CD14-positive monocyte (primary cell): ENCODE data around the gene TMEM114. TPM values are rescaled to one million over a fixed set of nuclear protein-coding genes. Genes with fewer than 3 reads are reported as not detected.

ENCODE experiments used
- DNase-seq, 3 donors: peaks; one replicate each; pipeline ENCODE4 v3.0.0-alpha.2; 2011 to 2022
- H2AFZ ChIP-seq: 2 replicates; pipeline ENCODE4 v1.6.0; 2012; ENCODE audit warnings: mild to moderate bottlenecking, low read depth, low read length, inconsistent platforms; ENCODE audit not compliant: insufficient read depth, poor library complexity, severe bottlenecking
- H3K27ac ChIP-seq, 2 donors: 1 replicate in 1 of 2; 2 replicates in 1 of 2; pipeline ENCODE4 v1.5.1; 2012 to 2013; ENCODE audit warnings: low read length in 2 of 2, control low read depth in 1 of 2, inconsistent platforms in 1 of 2, low read depth in 1 of 2, mild to moderate bottlenecking in 1 of 2
- H3K27me3 ChIP-seq, 2 donors: one replicate each; pipeline versions ENCODE4 v1.6.0 to v1.6.1; 2011 to 2013; ENCODE audit warnings: low read length in 2 of 2; ENCODE audit not compliant: control insufficient read depth in 2 of 2, insufficient read depth in 2 of 2
- H3K36me3 ChIP-seq, 2 donors: replicated peaks in 1 of 2; 1 replicate in 1 of 2; 2 replicates in 1 of 2; pipeline versions ENCODE4 v1.5.1 to v1.6.1; 2012 to 2013; ENCODE audit warnings: low read length in 2 of 2, control low read depth in 1 of 2, inconsistent platforms in 1 of 2, mild to moderate bottlenecking in 1 of 2; ENCODE audit not compliant: insufficient read depth in 2 of 2, control insufficient read depth in 1 of 2
- H3K4me1 ChIP-seq, 2 donors: 1 replicate in 1 of 2; 2 replicates in 1 of 2; pipeline versions ENCODE4 v1.5.1 to v1.6.1; 2012 to 2013; ENCODE audit warnings: low read length in 2 of 2, control low read depth in 1 of 2, inconsistent platforms in 1 of 2, mild to moderate bottlenecking in 1 of 2, moderate library complexity in 1 of 2; ENCODE audit not compliant: insufficient read depth in 2 of 2, control insufficient read depth in 1 of 2
- H3K4me2 ChIP-seq: replicated peaks from 2 replicates; pipeline ENCODE3; 2012; ENCODE audit warnings: low read length, moderate library complexity, mild to moderate bottlenecking; ENCODE audit not compliant: poor library complexity, severe bottlenecking; ENCODE audit errors: extremely low read depth
- H3K4me3 ChIP-seq, 3 experiments: fragments of 200-600 bp in 1 of 3; sonication (generic) in 1 of 3; replicated peaks in 1 of 3; 1 replicate in 2 of 3; 2 replicates in 1 of 3; pipeline ENCODE4 v1.5.1; 2011 to 2013; ENCODE audit warnings: low read length in 3 of 3, mild to moderate bottlenecking in 3 of 3, control low read depth in 2 of 3, low read depth in 2 of 3, inconsistent platforms in 1 of 3, moderate library complexity in 1 of 3
- H3K79me2 ChIP-seq: 2 replicates; pipeline ENCODE4 v1.6.0; 2012; ENCODE audit warnings: mild to moderate bottlenecking, control low read depth, inconsistent platforms, low read length, moderate library complexity; ENCODE audit not compliant: insufficient read depth
- H3K9ac ChIP-seq: 2 replicates; pipeline ENCODE4 v1.6.0; 2017; ENCODE audit warnings: low read length, mild to moderate bottlenecking; ENCODE audit not compliant: insufficient read depth, poor library complexity, severe bottlenecking
- H3K9me3 ChIP-seq, 2 donors: replicated peaks in 1 of 2; 1 replicate in 1 of 2; 2 replicates in 1 of 2; pipeline versions ENCODE4 v1.5.1 to v1.6.1; 2012 to 2013; ENCODE audit warnings: low read length in 2 of 2, control low read depth in 1 of 2; ENCODE audit not compliant: control insufficient read depth in 1 of 2, insufficient read depth in 1 of 2
- H4K20me1 ChIP-seq: 2 replicates; pipeline ENCODE4 v1.6.0; 2012; ENCODE audit warnings: mild to moderate bottlenecking, low read length, control low read depth, moderate library complexity; ENCODE audit not compliant: insufficient read depth
- H3K27ac Mint-ChIP-seq, 7 donors: one replicate each; pipeline ENCODE4 v1.8.0; 2020; ENCODE audit warnings: mild to moderate bottlenecking in 7 of 7, mixed read lengths in 7 of 7, moderate library complexity in 6 of 7, inconsistent platforms in 2 of 7
- H3K27me3 Mint-ChIP-seq, 3 donors: one replicate each; pipeline ENCODE4 v1.8.0; 2021 to 2022; ENCODE audit warnings: low read depth in 3 of 3, mild to moderate bottlenecking in 3 of 3, mixed read lengths in 3 of 3, moderate library complexity in 3 of 3, inconsistent platforms in 1 of 3
- H3K36me3 Mint-ChIP-seq, 2 donors: one replicate each; pipeline ENCODE4 v1.8.0; 2020; ENCODE audit warnings: mixed read lengths in 2 of 2, inconsistent platforms in 1 of 2, mild to moderate bottlenecking in 1 of 2
- H3K4me1 Mint-ChIP-seq: one replicate; pipeline ENCODE4 v1.8.0; 2020; ENCODE audit warnings: mild to moderate bottlenecking, mixed read lengths
- H3K4me3 Mint-ChIP-seq, 2 donors: one replicate each; pipeline ENCODE4 v1.8.0; 2020; ENCODE audit warnings: mild to moderate bottlenecking in 2 of 2, mixed read lengths in 2 of 2, moderate library complexity in 1 of 2
- H3K9me3 Mint-ChIP-seq, 7 donors: one replicate each; pipeline ENCODE4 v1.8.0; 2020 to 2022; ENCODE audit warnings: mixed read lengths in 7 of 7, mild to moderate bottlenecking in 6 of 7, moderate library complexity in 6 of 7, inconsistent platforms in 2 of 7
- WGBS: methylation state at CpG from one replicate; pipeline ENCODE4 v1.1.5; 2013; ENCODE audit warnings: missing lambda C conversion rate; ENCODE audit not compliant: insufficient coverage; 5-methylcytosine and 5-hydroxymethylcytosine counted together
- intact Hi-C, 2 donors: fragments of 100-400 bp; cut with micrococcal nuclease; formaldehyde crosslinking; loops; one replicate each; pipeline versions ENCODE4 v1.15.0 to v1.15.1; 2023
- polyA plus RNA-seq, 3 donors: library from polyadenylated mRNA; depleted of rRNA in 1 of 3; unstranded in 2 of 3; stranded (reverse) in 1 of 3; fragments of 300-500 nt in 2 of 3; fragments of >200 nt in 1 of 3; fragmentation: Illumina TruSeq in 2 of 3; gene quantifications; 1 replicate in 2 of 3; 2 replicates in 1 of 3; pipeline ENCODE4 v1.2.3, GENCODE V29; 2012 to 2021
- TF ChIP-seq, protein P1 (sequence below): fragments of 200-600 bp; IDR thresholded peaks from one replicate; pipeline ENCODE4 v1.8.0; 2022; ENCODE audit warnings: antibody characterized with exemption, mild to moderate bottlenecking

TMEM114 gene
- polyA plus RNA-seq, 3 donors: not detected

DNA sequence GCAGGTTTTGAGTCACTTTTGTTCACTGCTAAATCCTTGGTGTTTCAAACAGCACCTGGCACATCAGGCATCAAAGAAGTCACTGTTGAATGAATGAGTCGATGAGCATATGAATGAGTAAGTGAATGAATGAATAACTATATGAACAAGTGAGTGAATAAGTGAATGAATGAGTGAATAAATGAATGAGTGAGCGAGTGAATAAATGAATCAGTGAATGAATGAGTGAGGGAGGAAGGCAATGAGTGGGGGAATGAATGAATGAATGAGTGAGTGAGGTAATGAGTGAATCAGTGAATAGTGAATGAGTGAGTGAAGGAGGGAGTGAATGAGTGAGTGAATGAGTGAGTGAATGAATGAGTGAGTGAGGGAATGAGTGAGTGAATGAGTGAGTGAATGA lies 28.8 kb downstream of the TMEM114 start:
- Mint-ChIP-seq H3K27me3 (no peaks in the 10 kb centered on the region), H3K27ac (no peak overlapping the region), H3K4me1 (no peaks in the 10 kb centered on the region), H3K36me3 (no peaks in the 10 kb centered on the region), H3K4me3 (no peak overlapping the region), H3K9me3 (no peaks in the 10 kb centered on the region)
- no peak for DNase-seq
- no peak overlapping the region for H3K27ac ChIP-seq
- intact Hi-C loops: no loop called here
- H2AFZ ChIP-seq: no peak overlapping the region
- TF ChIP-seq, protein P1, sequence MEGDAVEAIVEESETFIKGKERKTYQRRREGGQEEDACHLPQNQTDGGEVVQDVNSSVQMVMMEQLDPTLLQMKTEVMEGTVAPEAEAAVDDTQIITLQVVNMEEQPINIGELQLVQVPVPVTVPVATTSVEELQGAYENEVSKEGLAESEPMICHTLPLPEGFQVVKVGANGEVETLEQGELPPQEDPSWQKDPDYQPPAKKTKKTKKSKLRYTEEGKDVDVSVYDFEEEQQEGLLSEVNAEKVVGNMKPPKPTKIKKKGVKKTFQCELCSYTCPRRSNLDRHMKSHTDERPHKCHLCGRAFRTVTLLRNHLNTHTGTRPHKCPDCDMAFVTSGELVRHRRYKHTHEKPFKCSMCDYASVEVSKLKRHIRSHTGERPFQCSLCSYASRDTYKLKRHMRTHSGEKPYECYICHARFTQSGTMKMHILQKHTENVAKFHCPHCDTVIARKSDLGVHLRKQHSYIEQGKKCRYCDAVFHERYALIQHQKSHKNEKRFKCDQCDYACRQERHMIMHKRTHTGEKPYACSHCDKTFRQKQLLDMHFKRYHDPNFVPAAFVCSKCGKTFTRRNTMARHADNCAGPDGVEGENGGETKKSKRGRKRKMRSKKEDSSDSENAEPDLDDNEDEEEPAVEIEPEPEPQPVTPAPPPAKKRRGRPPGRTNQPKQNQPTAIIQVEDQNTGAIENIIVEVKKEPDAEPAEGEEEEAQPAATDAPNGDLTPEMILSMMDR: no peak
- H3K36me3 ChIP-seq: no peaks in the 10 kb centered on the region
- no peaks in the 10 kb centered on the region for H3K27me3 ChIP-seq
- no peaks in the 10 kb centered on the region for H3K4me1 ChIP-seq
- H3K4me2 ChIP-seq: no peak overlapping the region
- H3K79me2 ChIP-seq: no peaks in the 10 kb centered on the region
- H3K9ac ChIP-seq: no peak overlapping the region
- no peaks in the 10 kb centered on the region for H4K20me1 ChIP-seq
- 80% methylated on average over 2 of the region's 2 CpGs for WGBS
- H3K9me3 ChIP-seq: peaks cover 3 to 19% of the 10 kb centered on the region in 2 donors
- H3K4me3 ChIP-seq: no peak overlapping the region

DNA sequence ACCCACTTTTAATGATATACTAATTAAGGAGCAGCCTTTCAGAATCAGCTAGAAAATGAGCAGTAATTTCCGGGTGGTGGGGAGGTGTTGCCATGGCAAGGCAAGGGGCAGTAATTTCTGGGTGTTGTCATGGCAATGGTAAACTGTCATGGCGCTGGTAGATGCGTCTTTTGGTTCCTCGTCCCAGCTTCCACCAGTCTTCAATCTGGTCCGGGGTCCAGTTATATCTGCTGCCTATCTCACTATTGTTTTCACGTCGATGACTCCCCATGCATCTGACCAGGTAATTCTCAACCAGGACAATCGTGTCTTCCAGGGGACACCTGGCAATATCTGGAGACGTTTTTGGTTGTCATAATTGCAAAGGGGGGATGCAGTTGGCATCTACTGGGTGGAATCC lies 34.9 kb downstream of the TMEM114 start:
- H3K27me3 ChIP-seq: no peaks in the 10 kb centered on the region
- no peak overlapping the region for H3K27ac Mint-ChIP-seq
- H3K4me2 ChIP-seq: no peak overlapping the region
- TF ChIP-seq, protein P1: no peak
- no peaks in the 10 kb centered on the region for H3K36me3 ChIP-seq
- H4K20me1 ChIP-seq: no peaks in the 10 kb centered on the region
- no peaks in the 10 kb centered on the region for H3K79me2 ChIP-seq
- no peak overlapping the region for H3K27ac ChIP-seq
- H3K9ac ChIP-seq: no peak overlapping the region
- no peaks in the 10 kb centered on the region for H3K4me1 ChIP-seq
- H3K9me3 Mint-ChIP-seq: peaks cover 0 to 1% (median 0%) of the 10 kb centered on the region in 7 donors
- H3K9me3 ChIP-seq: no peaks in the 10 kb centered on the region
- H3K36me3 Mint-ChIP-seq: no peaks in the 10 kb centered on the region
- H3K4me1 Mint-ChIP-seq: no peaks in the 10 kb centered on the region
- DNase-seq: no peak
- H3K27me3 Mint-ChIP-seq: peaks cover 8 to 19% (median 12%) of the 10 kb centered on the region in 3 donors
- intact Hi-C loops: no loop called here
- H3K4me3 Mint-ChIP-seq: no peak overlapping the region
- no peak overlapping the region for H3K4me3 ChIP-seq
- WGBS: 86% methylated on average over 7 of the region's 9 CpGs
- H2AFZ ChIP-seq: no peak overlapping the region
